HG02678 (cell line): ENCODE measurements around the gene APOL2.
"Not testable (repeated sequence)": the region's sequence is repeated elsewhere in the genome, so short reads cannot be mapped to it uniquely, and the experiment has no call there.

ENCODE experiments used
- ATAC-seq: cut with Tn5 transposase; IDR thresholded peaks from one replicate; pipeline ENCODE4 v1.9.1; 2021; ENCODE audit warnings: mild to moderate bottlenecking, moderate library complexity; ENCODE audit not compliant: unreplicated experiment

APOL2 gene

DNA sequence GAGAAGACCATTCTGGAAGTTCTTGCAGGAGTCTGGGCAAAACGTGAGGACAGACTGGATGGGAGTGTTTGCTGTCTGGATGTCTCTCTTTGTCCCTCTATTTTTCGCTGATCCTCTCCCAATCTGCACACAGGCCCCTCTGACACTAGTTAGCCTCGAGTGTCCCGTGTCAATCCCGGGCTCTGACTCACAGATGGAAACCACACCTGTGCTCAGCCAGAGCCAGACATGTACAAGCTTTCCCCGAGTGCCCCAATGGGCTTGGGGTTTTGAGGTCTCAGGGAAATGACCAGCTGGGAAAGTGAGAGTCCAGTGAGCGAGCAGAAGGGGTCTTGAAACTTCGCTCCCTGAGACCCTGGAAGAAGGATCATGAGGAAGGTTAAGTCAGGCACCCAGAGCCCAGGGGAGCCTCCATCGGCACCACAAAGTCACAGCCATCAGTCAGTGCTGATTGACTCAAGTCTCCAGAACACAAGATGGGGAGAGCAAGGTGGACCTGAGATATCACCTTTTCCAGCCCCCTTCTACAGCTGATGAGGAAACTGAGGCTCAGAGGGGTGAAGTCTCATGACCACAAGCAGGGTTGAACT, 13.9 kb downstream of the APOL2 start:
- ATAC-seq, result no peak

GRCh38 chr22:36224245-36224644, 15.1 kb downstream of the APOL2 start:
- no peak for ATAC-seq

- no peak for ATAC-seq
Measured at GRCh38 chr22:36223504-36223903, 15.8 kb downstream of the APOL2 start.

- ATAC-seq, result no peak
Measured at GRCh38 chr22:36222887-36223450, 16.4 kb downstream of the APOL2 start.

DNA sequence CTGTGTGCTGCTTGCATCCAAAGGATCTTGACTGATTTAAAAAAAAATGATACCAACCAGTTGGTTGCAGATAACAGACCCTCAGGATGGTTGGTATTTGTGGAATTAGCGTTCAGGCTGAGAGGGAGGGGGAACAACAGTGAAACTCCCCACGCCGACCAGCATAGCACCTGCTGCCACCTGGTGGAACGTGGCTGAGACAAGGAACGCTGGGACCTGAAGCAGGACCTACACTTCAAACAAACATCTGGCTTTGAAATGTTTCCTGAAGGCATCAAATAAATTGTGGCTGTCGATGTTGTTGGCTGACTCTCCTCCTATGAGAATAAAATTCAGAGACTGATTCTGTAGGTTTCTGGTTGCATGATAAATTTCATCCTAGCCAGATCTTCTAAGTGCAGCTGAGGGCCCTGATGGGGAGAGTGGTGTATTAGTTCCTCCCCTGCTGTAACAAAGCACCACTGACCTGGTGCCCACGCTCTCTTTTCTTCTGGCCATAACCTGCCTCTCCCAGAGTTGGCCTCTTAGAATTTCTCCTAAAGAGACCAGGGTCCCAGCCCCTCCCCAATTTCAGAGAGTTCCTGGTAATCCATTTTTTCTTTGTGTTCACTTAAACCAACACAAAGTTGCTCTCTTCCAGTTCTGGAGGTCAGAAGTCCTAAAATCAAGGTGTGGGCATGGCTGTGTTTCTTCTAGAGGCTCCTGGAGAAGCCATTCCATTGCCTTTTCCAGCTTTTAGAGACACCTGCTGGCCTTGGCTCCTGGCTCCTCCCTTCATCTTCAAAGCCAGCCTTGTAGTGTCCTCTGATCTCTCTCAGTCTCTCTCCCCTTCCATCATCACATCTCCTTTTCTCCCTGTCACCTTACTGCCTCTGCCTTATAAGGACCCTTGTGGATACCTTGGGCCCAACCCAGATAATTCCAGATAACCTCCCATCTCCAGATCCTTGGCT, 17.3 kb downstream of the APOL2 start:
- no peak for ATAC-seq

GRCh38 chr22:36220451-36220921, 18.8 kb downstream of the APOL2 start:
- ATAC-seq, result no peak

- ATAC-seq, result no peak
Measured at GRCh38 chr22:36218648-36219193, 20.6 kb downstream of the APOL2 start.

DNA sequence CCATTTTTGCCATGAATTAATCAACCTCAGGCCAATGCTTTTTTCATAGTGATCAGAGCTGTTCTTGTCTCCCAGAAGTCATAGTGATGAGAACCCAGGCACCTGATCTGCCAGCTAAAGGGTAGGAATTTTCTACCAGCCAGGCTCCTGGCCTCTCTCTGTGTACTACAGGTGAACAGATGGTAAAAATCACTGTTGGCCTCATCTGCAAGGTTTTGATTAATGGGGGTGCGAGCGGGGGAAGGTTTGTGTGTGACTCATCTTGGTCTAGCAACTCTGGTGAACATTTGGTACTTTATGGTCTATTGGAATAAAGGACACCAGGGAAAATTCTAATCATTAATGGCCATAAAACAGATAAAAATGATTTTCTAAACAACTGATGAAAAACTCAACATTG, 23.3 kb downstream of the APOL2 start:
- no peak for ATAC-seq

GRCh38 chr22:36213586-36213985, 25.7 kb downstream of the APOL2 start:
- ATAC-seq, result no peak

- no peak for ATAC-seq
Measured at GRCh38 chr22:36212901-36213300, 26.4 kb downstream of the APOL2 start.

- ATAC-seq, result no peak
Measured at GRCh38 chr22:36211237-36211861, 28.0 kb downstream of the APOL2 start.

- no peak for ATAC-seq
Measured at GRCh38 chr22:36210224-36210623, 29.1 kb downstream of the APOL2 start.

DNA sequence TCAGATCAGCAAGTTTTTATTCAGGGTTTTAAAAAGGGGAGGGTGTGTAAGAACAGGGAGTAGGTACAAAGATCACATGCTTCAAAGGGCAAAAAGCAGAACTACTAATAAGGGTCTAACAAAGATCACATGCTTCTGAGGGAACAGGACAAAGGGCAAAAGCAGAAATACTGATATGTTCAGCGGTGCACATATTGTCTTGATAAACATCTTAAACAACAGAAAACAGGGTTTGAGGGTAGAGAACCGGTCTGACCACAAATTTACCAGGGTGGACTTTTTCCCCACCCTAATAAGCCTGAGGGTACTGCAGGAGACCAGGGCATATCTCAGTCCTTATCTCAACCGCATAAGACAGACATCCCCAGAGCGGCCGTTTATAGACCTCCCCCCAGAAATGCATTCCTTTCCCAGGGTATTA, 29.8 kb downstream of the APOL2 start:
- not testable (repeated sequence) for ATAC-seq

GRCh38 chr22:36208914-36209313, 30.4 kb downstream of the APOL2 start:
- no peak for ATAC-seq

DNA sequence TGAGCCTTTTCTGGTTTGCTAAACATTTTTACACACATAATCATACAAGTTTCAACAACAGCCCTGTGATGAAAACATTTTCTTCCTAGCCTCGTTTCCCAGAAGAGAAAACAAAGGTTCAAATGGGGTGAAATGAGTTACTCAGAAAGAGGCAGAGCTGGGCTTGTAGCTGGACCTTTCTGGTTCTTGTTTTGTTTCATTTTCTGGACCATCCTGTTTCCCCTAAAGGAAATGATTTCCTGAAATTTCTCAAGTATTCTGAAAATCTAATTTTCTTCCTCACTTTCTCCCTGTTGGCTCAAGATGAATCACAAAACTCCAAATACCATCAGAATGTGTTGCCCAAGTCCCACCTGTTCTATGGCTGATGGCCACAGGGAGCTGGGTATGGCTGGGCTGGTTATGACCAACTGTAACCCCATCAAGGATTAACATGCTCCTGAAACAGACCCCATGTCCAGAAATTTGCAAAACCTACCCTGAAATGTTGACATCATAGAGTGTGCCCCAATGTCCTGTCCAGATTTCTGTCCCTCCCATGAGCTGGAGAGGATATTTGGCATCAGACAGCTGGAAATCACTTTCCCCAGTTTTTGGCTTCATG, 31.1 kb downstream of the APOL2 start:
- no peak for ATAC-seq

DNA sequence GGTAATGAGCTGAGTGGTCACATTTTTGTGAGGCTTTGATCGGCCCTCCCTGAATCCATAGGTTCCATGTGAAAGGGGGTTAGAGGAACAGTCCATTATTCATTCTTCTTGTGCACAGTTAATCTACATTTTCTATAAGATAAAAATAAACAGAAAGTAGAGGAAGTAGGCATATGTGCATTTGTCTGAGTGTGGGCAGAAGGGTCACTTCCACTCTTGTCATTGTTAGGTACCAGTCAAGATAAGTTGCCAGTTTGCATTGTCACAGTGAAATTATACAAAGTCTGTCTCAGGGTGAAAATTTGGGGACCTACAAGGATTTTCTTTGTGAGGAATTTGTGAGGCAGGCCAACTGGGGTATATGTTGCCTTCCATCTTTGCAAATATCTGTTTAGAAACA, 33.1 kb downstream of the APOL2 start:
- no peak for ATAC-seq

DNA sequence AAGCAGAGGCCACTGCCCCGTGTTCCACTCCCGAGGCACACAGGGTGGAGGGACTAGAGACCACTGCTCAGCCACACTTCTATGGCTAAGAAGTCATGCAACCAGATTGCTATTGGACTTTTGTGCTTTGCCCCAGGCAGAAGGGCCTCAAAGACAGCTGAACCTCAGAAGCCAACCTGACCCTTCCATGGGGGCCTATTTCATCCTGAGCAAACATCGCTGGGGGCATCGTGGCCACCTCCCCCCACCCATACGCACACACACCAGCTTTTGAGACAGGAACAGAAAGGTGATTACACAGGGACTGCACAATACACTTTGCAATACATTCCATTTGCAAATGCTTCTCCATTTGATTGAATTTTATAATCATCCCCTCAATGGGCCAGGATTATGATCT, 33.8 kb downstream of the APOL2 start:
- ATAC-seq, result not testable (repeated sequence)

DNA sequence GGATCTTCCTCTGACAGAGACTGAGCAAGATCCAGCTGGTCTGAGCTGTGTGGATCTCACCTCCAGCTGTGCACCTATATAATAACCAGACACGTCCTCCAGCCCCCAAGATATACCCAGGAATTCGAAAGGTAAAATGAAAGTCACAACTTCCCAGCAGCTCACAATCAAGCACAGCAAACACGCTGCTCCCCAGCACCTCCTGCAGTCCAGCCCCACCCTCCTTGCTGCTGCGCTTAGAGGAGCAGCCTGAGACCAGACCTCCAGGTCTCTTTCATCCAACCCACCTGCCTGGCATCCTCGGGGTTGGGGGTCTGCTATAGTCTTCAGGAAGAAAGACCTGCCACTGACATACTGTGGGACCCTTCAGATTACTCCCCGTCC, 34.7 kb downstream of the APOL2 start:
- ATAC-seq, result no peak

DNA sequence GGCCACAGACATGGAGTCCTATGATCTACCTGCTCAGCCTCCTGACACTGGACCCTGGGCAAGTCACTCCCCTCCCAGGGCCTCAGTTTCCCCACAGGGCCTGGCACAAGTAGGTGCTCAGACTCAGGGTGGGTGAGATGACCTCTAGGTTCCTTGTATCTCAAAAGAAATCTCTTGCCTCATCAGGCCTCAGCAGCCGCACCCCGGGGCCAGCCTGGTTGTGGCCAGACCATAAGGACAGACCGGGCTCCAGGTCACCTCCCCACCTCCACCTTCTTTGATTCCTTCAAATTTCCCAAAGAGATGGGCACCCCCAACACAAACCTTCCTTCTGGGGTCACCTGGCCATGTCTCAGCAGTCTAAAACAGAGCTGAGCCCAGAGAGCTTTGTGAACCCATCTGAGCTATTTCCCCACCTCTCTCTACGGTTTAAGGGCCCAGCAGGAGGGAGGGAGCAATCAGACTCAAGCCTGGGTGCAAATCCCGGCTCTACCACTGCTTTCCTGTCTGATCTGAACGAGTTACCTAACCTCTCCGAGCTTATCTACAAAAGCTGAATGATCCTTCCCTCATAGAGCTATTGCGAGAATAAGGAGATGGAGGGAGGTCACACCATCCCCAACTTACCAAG, 35.2 kb downstream of the APOL2 start:
- ATAC-seq, result no peak

DNA sequence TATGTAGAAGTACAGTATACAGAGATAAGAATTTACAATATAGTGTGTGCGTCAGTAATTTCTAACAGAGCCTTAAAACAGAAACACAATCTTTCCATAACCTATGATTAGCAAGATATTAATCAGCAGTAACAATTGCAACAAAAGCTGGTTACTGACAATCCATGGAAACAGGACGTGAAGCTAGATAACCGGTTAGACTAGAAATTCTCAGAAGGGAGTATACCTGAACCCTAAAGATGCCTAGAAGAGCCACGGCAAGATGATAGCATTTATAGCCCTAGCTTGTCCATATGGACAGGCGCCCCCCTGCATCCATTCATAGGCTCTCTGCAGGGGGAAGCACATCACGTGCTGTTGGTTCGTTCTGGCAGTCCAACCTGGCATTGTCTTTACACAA, 35.9 kb downstream of the APOL2 start:
- ATAC-seq, result not testable (repeated sequence)
